WTC11 (cell line): ENCODE data around the gene BEGAIN.

ENCODE experiments used
- CBFB ChIP-seq: sonication (generic); formaldehyde crosslinking; IDR thresholded peaks from 2 replicates; pipeline ENCODE4 v1.8.1; 2022; ENCODE audit warnings: mild to moderate bottlenecking, low read depth, missing genetic modification reagents
- SP1 ChIP-seq: sonication (generic); formaldehyde crosslinking; conservative IDR thresholded peaks from 2 replicates; pipeline ENCODE4 v1.8.1; 2022; ENCODE audit warnings: missing genetic modification reagents
- TF ChIP-seq, protein P1 (sequence below): sonication (generic); formaldehyde crosslinking; IDR thresholded peaks from 2 replicates; pipeline ENCODE4 v1.8.1; 2023; ENCODE audit warnings: mild to moderate bottlenecking, missing genetic modification reagents

GRCh38 chr14:100594625-100594951 lies 7.4 kb upstream of the BEGAIN start:
- TF ChIP-seq SP1 (CRISPR knock-in tag) (no peak), CBFB (CRISPR knock-in tag) (no peak)
- TF ChIP-seq, protein P1, sequence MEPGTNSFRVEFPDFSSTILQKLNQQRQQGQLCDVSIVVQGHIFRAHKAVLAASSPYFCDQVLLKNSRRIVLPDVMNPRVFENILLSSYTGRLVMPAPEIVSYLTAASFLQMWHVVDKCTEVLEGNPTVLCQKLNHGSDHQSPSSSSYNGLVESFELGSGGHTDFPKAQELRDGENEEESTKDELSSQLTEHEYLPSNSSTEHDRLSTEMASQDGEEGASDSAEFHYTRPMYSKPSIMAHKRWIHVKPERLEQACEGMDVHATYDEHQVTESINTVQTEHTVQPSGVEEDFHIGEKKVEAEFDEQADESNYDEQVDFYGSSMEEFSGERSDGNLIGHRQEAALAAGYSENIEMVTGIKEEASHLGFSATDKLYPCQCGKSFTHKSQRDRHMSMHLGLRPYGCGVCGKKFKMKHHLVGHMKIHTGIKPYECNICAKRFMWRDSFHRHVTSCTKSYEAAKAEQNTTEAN (CRISPR knock-in tag): no peak
